GM18499 (cell line): ENCODE data around the gene COL18A1.

Experiments used
- ATAC-seq: cut with Tn5 transposase; IDR thresholded peaks from one replicate; pipeline ENCODE4 v1.9.1; 2021; ENCODE audit warnings: moderate number of reproducible peaks; ENCODE audit not compliant: insufficient read depth, unreplicated experiment

The COL18A1 gene

GRCh38 chr21:45545691-45546531 is 140.9 kb downstream of the COL18A1 start:
- ATAC-seq = no peak

DNA sequence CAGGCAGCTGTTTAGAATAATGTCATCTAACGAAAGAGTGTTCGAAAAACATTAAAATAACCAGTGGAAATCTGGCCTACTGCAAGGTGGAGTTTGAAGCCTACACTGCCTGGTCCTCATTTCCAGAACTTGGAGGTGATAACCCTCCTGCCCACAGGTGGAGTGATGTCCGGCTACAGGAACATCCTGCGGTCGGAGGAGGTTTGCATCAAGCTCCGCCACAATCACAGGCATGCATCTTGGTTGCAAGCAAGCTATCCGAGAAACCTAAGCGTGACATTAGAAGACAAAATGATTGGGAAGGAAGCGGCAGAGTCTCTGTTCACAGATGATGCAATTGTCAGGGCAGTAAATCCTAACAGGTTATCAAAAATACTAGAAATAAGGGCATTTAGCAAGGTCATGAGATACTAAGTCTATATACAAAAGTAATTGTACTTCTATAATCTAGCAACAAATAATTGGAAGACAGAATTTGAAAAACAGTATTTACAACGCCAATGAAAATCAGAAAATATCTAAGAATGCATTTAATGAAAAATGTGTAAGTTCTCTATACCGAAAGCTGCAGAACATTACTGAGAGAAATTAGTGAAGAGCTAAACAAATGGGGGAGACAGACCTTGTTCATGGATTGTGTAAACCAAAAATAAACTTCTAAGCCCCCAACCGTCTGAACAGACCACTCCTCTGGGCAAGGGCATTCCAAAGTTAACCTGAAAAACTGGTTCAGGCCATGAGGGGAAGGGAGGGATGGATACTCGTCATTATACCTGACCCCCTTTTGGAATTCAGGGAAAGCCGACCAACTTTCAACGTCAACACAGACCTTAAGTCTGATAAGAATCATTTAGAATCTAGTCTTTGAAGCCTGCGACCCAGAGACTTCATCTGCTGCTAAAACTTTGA is 141.9 kb downstream of the COL18A1 start:
- ATAC-seq = no peak

DNA sequence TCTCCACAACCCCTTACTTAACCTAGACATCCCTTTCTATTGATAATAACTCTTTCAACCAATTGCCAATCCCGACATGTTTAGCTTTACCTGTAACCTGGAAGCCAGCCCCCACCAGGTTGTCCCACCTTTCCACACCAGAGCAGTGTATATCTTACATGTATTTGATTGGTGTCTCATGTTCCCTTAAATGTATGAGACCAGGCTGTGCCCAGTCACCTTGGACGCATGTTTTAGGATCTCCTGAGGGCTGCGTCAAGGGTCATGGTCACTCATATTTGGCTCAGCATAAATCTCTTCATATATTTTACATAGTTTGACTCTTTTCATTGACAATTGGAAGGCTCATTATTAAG is 142.6 kb downstream of the COL18A1 start:
- no peak for ATAC-seq

DNA sequence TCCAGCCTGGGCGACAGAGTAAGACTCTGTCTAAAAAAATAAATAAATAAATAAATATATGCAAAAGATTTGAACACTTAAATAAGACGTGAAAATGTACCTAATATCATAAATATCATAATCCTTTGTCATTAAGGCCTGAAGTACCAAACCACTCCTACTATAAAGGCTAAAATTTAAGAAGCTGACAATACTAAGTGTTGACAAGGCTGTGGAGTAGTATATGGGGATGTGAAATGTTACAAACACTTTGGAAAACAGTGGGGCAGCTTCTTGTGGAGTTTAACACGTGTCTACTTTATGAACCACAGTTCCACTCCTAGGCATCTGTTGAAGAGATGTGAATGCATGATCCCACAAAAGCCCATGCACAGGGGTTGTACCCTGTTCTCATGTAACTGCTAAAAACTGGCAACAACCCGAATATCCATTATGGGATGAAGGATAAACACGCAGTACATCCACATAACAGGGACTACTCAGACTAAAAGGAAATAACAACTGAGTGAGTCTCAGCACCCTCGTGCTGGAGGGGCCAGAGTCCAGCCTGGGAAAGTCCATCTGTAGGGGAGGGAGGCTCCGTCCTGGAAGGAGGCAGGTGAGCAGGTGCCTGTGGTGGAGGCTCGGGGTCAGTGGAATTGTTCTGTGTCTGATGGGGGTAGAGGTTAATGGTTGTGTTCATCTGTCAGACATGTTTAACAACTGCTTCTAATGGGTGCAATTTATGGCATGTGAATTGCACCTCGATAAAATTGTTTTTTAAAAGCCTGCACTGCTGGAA is 143.9 kb downstream of the COL18A1 start:
- no peak for ATAC-seq

- ATAC-seq = no peak
Measured at GRCh38 chr21:45549626-45550463, 144.9 kb downstream of the COL18A1 start.

- ATAC-seq = no peak
Measured at GRCh38 chr21:45550522-45551210, 145.7 kb downstream of the COL18A1 start.

DNA sequence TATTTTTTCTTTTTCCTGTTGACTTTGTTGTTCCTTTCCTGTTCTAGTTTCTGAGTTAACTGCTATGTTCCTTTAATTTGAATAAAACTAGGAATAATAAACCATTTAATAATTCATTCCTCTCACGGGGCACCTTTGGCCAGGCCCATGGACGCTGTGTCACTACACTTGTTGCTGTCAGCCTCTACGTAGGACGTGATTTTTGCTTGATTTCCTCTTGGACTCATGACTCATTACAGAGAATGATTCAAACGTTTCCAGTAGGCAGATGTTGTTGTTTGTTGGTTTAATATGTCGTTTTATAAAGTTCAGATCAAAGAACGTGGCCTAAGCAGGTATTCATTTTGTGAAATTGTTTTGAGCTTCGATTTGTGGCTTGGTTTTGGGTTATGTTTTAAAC is 146.4 kb downstream of the COL18A1 start:
- no peak for ATAC-seq

DNA sequence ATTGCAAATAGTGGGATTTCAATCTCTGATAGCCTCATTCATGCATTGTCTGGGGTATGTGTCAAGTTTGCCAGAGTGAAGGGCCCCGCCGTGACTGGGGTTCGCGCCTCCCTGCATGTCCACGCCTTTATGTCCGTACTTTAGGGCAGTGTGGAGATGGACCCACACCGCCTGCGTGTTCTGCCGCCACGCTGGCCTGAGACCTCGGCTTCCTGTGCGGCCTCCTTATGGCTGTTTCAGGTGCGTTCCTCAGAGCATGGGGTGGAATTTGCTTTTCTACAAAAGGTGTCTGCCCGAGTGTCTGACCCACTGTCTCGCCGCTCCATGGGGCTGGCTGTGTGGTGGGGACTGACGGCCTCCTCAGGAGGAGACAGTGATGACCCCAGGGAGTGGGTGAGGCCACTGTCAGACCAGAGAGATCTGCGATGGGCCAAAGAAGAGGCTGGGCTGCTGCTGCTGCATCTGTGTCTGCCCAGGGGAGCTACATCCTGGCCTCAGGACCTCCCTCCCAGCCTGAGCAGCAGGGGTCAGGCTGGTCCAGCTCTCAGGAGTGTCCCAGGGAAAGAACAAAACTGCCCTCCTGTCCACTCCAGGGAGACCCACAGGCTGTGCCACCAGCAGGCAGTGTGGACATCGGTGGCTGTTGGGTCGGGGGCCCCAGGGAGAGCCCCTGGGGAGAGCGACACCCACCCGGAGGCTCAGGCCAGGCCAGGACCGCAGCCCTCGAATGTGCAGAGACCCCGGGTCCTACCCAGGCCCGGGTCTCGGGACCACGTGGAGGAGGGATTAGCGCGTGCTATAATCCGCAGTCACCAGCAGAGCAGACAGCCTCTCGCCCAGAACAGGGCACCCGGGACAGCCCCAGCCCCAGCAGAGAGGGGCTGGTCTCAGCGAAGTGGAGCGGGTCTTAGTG is 147.1 kb downstream of the COL18A1 start:
- no peak for ATAC-seq

GRCh38 chr21:45552696-45553391 is 147.9 kb downstream of the COL18A1 start:
- no peak for ATAC-seq

DNA sequence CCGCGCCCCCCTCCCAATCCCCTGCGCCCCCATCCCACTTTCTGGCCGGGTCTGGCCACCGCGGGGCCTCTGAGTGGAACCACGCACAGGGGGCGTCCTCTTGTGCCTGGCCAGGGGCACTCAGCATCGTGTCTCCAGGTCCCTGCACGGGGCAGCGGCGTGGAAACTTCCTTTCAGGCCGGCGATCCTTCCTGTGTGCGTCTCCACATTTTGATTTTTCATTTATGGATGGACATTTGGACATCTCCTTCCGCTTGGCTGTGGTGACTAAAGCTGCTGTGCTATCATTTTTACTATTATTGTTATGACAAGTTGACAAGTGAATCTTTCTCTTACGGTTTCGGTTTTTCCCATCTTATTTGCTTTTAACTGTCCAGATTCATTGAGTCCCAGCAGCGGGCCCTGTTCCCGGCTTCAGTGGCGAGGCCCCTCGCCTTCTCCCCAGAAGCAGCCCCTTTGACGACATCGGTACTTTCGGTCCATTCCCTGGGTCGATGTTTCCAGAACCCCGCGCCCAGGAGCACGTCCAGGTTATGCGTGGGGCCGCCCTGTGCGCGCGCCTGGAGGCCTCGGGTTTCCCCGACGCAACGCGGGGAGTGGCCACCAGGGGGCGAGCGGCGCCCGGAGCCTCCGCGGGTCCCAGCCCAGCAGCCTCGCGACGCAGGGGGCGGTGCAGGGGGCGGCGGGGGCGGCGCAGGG is 149.7 kb downstream of the COL18A1 start:
- ATAC-seq = no peak

DNA sequence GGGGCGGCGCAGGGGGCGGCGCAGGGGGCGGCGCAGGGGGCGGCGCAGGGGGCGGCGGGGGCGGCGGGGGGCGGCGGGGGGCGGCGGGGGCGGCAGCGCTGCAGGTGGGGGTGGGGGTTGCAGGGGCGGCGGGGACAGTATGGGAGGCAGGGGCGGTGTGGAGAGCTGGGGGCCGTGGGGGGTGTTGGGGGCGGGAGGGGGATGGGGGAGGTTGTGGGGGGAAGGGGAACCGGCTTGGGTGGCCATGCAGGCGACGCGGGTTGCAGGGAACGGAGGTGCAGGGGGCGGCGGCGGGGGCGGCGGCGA is 150.2 kb downstream of the COL18A1 start:
- ATAC-seq = no peak

DNA sequence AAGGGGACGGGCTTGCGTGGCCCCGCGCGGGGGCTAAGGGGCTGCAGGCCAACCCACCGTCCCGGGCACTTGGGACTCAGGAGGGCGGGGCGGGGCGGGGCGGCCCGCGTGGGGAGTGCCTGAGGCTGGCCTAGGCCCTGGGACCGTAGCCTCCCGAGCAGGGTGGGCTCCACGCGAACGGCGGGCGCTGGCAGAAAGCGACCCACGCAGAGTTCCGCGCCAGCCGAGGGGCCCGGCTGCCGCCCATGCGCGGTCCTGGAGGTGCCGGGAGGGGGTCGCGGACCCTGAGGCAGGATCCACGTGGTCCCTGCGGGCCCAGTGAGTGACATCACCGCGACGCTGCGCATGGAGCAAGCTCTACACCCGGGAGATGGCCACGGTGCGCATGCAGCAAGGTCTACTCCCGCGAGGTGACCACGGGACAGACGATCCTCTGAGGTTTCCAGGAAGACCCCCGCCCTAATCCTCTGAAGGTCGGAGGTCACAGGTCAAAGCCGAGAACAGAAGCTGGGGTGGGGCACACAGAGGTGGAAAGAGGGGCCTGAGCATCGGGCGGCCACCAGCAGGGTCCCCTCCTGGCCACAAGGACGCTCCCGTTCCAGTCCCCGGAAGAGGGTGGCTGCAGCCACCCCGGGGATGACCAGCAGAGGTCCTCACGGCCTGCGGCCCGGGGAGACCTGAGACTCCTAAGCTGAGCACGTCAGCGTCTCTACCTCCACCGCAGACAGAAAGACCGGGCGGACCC is 150.8 kb downstream of the COL18A1 start:
- no peak for ATAC-seq

DNA sequence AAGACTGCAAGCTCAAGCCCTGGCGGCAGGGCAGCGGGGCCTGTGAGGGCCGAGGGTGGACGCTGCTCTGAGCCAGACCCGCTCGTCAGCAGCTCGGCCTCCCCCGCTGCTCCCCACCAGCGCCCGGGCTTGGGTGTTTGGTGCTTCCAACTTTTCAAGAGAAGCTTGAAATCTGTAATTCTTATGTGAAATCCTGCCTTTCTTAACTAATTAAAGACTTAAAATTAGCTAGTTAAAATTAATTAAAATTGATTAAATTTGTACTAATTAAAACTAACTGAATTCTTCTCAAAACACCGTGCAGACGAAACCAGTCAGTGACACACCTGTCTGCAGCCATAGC is 151.3 kb downstream of the COL18A1 start:
- no peak for ATAC-seq

GRCh38 chr21:45556645-45557615 is 152.0 kb downstream of the COL18A1 start:
- no peak for ATAC-seq

GRCh38 chr21:45557616-45558043 is 152.7 kb downstream of the COL18A1 start:
- ATAC-seq = no peak
